Activated CD4-positive, alpha-beta T cell treated with anti-CD3 and anti-CD28 coated beads for 24 hours (primary cell): ENCODE results near the gene NOVA2.

Source experiments
- DNase-seq, 2 donors: peaks; one replicate each; pipeline ENCODE4 v3.0.0-alpha.2; 2020; ENCODE audit warnings: low read depth in 2 of 2

The NOVA2 gene

DNA sequence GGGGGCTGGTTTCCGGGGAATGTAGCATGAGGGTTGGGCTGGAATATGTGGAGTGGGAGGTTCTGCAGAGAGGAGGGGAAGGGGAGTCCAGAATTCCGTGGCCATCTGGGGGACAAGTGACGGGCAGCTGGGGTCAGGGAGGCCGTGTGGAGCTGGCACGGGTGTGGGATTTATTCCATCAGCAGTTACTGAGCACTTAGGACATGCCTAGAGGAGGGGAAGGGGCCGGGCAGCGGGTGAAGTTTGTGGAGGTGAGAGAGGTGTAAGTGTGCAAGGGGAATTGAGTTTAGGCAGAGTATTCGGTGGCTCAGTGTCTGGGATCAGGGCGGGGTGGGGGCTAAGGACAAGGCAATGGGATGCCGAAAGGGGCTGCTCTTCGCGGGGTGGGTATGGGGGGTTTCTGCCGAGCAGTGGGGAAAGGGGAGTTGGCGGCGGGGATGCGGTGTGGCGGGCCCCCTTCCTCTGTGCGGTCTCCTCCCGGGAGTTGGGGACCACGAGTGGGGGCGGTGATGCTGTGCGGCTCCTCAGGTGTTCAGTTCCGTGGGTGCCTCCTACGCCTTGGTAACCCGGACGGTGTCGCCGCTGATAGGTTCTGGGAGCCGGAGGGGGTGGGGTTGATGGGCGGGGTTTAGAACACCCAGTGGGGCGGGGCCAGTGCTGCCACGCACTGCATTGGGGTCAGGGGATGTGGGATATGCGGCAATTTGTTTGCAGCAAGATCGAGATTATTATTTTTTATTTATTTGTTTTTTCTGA lies 27.0 kb upstream of the NOVA2 start:
- peak in 1 of 2 donors; percentile 49 for DNase-seq

- no peak for DNase-seq
Measured at GRCh38 chr19:45999653-46000121, 26.0 kb upstream of the NOVA2 start.

DNA sequence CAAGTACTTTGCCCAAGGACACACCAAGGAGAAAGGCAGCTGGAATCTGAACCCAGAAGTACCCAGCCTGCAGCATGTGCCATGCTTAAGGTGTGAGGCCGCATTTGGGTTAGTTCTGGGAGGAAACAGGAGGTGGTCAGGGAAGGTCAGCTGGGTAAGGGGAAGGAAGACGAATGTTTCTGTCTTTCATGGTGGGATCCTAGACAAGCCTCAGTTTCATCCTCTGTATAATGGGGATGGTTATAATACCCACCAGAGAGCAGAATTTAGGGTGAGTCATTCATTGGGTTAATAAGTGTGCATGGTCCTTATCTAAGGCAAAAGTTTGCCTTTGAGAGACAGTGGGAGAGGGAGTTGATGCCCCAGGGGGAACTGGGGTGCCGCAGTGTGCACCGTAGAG lies 25.2 kb upstream of the NOVA2 start:
- DNase-seq, result no peak

DNA sequence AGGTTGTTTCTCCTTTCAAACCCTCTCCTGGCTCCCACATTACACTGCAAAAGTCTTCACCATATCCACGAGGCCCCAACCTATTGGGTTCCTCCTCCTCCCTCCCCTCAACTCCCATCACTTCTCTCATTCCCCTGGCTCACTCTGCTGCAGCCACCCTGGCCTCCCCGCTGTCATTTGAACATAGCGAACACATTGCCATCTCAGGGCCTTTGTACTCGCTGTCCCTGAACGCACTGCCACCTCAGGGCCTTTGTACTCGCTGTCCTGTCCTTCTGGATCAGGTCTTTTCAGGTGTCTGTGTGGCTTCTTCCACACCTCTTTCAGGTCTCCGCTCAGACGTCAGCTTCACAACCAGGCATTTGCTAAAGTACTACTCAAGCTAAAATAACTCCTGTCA lies 23.3 kb upstream of the NOVA2 start:
- no peak for DNase-seq

- DNase-seq, result no peak
Measured at GRCh38 chr19:45995715-45996385, 22.2 kb upstream of the NOVA2 start.

DNA sequence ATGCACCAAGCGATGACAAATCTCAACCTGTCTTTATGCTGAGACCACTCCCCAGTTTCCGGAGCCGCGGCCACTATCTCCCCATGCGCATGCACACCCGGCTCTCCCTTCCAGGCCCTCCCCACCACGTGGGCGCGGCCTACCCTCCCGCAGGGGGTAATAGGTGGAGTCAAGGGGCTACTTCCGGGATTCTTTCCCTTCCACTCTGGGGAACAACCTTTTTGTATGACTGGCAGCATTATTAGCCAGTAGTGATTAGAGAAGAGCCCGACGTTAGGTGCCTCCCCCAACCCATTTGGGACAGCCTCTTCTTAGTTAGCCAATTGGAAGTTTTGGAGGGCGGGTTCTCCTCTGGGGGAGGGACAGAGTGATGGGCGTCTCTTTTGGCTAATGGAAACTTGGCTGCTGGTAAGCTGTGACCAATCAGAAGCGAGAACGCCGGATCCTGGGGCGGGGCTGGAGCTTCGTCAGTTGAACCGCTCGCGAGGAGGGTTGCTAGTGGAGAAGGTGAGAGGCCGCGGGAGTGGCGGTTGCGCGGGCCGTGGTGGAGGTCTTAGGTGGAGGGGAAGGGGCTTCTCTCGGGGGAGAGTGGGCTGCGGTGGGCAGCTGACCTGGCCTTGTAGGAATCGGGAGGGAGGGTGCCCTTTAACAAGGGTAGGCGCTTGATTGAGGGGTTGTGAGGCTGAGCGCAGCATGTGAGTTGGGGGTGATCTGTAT lies 21.5 kb upstream of the NOVA2 start, which contains the start of gene CCDC61:
Gene CCDC61 (plus strand): TSS at position 470 of the 717 bp plus-strand sequence. CDS start 7,552 bp downstream, outside the sequence.
- DNase-seq, result peak; percentile 92 to 93

GRCh38 chr19:45994456-45994997 lies 20.9 kb upstream of the NOVA2 start:
- no peak for DNase-seq

DNA sequence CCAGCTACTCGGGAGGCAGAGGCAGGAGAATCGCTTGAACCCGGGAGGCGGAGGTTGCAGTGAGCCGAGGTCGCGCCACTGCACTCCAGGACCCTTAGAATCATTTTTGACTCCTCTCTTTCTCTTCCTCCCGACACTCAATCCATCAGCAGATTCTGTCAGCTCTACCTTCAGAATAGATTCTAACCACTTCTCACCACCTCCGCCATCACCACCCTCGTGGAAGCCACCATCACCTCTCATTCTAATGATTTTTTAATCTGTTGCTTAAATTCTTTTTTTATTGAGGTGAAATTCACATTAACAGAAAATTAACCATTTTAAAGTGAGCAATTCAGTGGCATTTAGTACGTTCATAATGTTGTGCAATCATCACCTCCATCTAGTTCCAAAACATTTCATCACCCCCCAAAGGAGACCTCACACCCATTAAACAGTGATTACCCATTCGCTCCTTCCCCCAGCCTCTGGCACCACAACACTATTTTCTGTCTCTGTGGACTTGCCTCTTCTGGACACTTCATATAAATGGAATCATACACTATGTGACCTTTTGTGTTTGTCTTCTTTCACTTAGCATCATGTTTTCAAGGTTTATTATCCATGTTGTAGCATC lies 16.6 kb upstream of the NOVA2 start:
- no peak for DNase-seq

DNA sequence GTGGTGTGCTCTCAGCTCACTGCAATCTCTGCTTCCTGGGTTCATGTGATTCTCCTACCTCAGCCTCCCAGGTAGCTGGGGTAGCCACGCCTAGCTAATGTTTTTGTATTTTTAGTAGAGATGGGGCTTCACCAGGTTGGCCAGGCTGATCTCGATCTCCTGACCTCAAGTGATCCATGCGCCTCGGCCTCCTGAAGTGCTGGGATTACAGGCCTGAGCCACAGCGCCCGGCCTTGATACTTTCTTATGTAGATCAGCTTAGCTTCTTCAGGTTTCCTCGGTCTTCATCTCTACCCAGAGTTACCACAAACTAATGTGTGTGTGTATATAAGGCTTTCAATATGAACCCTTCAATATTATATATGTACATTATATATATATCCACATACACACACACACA lies 11.7 kb upstream of the NOVA2 start:
- DNase-seq, result no peak

DNA sequence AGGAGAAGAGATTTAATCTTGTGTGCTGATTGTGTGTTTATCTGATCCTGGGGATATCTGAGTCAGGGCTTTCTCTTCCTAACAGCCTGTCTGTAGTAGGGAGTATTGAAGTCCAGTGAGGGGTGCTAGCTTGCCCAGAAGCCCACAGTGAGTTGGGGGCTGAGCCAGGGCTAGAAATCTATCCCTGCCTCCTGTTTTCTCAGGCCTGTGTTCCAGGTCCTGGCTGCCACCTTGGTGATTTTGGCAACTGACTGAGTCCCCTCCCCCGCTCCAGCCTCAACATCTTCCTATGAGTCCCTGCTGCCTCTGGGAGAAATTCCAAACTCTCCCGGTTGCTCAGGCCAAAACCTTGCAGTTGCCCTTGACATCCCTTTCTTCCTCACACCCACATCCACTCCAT lies 7.7 kb upstream of the NOVA2 start:
- DNase-seq, result no peak

GRCh38 chr19:45978156-45978555 lies 4.5 kb upstream of the NOVA2 start:
- no peak for DNase-seq

DNA sequence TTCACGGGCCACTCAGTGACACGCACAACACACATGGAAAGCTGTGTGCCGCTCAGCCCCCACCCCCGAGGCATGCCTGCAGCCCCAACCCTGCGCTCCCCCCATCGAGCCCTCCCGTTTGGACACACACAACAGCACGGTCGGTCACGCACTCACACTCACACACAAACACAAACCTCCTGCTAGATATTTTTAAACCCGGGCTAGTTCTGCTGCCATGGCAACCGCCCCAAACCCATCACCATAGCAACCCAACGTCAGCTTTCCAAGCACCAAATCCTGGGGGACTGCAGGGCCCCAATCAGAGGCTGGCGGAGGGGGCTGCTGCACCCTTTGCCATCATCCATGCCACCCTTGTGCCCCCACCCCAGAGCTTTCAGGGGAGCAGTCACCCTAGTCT lies 2.5 kb upstream of the NOVA2 start:
- DNase-seq, result no peak

DNA sequence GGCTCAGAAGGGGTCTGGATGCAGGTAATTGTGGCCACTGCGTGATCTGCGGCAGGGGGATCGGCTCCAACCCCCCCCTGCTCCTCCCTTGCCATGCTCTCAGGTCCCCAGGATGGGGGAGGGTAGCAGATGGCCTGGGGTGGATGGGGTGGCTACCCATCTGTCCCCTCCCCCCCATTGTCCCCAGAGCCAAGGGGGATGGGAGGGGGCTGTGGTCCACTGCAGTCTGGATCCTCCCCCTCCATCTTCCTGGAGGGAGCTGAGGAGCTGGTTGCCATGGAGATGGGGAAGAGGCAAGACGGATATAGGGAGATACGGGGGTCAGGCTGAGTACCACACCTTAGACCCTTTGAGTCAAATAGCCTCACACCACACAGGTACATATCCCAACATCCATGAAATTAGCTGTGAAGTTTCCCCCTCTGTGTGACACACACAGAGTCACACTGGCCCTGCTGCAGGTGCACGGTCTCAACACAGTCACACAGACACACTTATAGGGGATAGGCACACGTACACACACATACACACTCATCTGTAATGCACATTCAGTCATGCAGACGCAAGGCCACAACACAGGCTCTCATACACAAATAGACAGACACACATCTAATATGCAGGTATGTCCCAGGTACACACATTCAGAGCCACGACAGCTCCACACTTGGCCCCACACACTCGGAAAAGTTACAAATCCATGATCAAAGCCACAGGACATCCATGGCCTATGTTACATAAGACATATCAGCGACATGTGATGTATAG lies 1.8 kb upstream of the NOVA2 start:
- no peak for DNase-seq

DNA sequence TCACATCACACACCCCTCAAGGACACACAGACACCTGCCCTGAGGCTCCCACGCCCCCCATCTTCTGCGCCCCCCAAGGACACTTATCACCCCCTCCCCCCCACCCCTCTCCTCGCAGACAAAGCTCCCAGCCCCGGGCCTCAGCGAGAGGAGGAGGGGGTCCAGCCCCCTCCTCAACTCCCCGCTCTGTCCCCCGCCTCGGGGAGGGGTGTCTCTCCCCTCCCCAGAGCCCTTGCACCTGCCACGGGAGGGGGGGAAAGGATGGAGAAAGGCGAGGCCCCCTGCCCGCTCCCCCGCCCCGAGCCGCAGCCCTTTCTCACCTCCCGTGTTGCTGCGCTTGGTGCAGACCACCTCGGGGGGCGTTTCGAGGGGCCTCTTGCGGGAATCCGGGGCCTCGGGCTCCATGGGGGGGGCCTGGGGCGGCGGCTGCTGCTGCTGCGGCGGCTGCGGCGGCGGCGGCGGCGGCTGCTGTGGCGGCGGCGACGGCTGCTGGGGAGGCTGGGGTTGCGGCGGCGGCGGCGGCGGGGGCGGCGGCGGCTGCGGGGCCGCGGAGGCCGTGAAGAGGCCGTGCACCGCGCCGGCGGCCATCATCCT lies 621 bp downstream of the NOVA2 start:
- DNase-seq, result no peak

DNA sequence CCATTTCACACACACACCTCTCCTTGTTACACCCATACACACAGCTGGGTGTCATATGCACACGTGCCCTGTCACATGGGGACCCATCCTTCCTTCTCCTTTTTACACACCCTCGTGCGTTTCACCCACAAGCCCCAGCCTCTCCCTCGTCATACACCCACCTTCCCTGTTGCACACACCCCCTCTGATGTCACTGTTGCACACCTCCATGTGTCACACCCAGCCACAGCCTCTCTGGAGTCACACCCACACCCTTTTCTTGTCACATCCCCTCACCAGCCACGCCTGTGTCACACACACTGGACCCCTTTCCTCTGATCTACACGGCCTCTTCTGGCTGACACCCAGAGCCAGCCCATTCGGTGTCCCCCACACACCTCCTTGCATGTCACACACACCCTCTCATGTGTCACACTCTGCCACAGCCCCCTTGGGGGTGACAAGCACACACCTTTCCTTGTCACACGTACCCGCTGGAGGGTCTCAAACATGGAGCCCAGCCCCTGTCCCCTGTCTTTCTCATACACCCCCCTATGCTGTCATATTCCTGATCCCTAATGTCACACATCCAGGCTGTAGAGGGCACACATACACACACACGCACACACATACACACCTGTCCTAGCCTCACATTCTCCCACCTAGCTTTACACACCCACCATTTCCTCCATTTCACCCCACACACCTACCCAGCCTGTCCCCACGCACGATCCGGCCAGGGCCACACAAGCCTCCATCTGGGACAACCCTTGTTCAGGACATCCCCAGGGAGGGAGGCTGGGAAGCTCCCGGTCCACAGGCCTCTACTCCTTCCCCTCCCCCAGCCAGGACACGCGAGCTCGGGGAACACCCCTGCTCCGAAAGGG lies 1.4 kb downstream of the NOVA2 start:
- DNase-seq, result no peak

GRCh38 chr19:45971260-45971902 lies 2.3 kb downstream of the NOVA2 start:
- DNase-seq, result no peak

DNA sequence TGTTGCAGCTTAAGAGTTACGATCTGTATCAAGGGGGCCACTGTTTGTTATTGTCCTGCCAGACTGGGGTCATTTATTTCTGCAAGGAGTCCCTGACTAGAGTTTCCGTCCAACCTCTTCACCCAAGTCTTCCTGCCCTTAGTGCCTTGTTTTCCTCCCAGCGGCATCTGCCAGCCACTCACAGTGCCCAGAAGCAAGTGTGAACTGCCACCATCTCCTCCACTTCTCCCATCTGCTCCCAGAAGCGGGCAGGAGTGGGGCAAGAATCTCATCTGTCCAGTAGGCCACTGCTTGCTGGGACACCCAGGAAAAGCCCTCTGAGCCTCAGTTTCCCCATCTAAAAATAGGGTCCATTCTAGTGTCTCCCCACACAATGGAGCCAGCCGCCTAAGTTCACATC lies 4.0 kb downstream of the NOVA2 start:
- DNase-seq, result no peak

GRCh38 chr19:45968626-45969025 lies 5.0 kb downstream of the NOVA2 start:
- no peak for DNase-seq

- no peak for DNase-seq
Measured at GRCh38 chr19:45967246-45967645, 6.4 kb downstream of the NOVA2 start.
